Left lobe of liver (tissue), 2 donors: ENCODE results near the gene ZNF648. TPM values are rescaled to one million over a fixed set of nuclear protein-coding genes. Genes with fewer than 3 reads are reported as not detected.
"Not testable (repeated sequence)": the region's sequence is repeated elsewhere in the genome, so short reads cannot be mapped to it uniquely, and the experiment has no call there.

ENCODE experiments used
- ATAC-seq: fragments of 200-7000 bp; cut with Tn5 transposase; one replicate; pipeline ENCODE4 v1.9.1; 2020; ENCODE audit warnings: mild to moderate bottlenecking, moderate library complexity
- DNase-seq: peaks from one replicate; pipeline ENCODE4 v3.0.0-alpha.2; 2020; ENCODE audit warnings: low spot score
- total RNA-seq: library from RNA; stranded (reverse); gene quantifications from one replicate; pipeline ENCODE4 v1.2.1, GENCODE V29; 2021
- donor health status: DM: no; HTN: no; CAD: no; lungs with moderate emphysema.
- donor health status: DM: no; HTN: yes; CAD: no.

The ZNF648 gene
- total RNA-seq, 1 donor from 2014 or later = 0.81 TPM

- no peak for DNase-seq
- peak; percentile 29 for ATAC-seq
These were observed 19.6 kb upstream of the ZNF648 start for GRCh38 chr1:182080955-182081582.

DNA sequence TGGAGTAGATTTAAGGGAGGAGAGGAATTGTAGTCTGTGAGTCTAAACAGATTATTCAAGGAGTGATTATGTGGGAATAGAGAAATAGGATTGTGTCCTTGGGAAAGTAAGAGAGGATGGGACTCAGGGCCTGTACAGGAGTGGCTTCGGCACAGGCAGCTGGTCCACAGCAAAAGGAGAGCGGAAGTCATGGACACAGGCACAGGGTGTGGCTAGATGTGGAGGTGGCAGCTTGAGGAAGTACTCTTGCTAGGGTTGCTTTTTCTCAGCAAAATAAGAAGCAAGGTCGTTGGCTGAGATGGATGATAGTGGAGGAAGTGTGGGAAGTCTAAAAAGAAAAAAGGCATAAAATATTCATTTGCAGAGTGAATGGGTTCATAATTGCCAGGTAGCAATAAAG is 18.5 kb upstream of the ZNF648 start:
- no peak for ATAC-seq

GRCh38 chr1:182071924-182072323 is 10.4 kb upstream of the ZNF648 start:
- ATAC-seq (no peak), DNase-seq (no peak)

More for the DNA sequence above, 18.5 kb upstream of the ZNF648 start:
- no peak for DNase-seq

DNA sequence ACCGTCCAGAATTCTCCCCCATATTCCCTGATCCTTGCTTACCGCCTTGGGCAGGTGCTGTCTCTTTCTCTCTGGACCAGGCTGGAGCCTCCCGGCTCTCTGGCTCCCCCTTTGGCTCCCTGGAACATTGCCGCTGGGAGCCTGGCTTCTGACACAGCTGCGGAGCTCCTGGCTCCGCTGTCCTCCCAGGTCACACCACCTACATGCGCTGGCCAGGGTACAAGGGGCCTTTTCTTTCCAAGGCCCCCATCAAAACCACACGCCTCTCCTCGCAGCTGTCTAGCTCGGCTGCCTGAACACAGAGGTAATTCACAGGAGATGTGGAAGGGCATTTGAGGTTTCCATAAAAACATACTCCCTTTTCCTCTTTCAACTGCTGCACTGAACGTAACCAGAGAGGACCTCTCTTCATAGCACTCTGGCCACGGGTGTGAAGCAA is 7.5 kb upstream of the ZNF648 start:
- peak; percentile 95 for ATAC-seq
- no peak for DNase-seq

DNA sequence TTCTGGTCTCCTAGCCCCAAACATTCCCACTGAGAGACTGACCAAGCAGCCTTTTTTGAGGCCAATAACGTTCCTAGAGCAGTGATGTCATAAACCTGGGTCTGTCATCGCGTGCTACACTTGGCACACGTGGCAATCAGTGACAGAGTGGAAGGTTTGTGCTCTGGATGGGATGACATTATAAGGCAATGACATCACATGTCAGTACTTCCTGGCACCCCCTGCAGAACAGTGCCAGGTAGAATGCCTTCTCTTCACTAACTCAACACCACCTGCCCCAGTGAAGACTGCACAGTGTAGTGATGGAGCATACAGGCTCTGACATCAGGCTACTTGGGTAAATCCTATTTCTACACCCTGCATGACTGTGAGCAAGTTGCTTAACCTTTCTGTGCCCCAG is 5.4 kb upstream of the ZNF648 start:
- ATAC-seq (no peak), DNase-seq (no peak)

DNA sequence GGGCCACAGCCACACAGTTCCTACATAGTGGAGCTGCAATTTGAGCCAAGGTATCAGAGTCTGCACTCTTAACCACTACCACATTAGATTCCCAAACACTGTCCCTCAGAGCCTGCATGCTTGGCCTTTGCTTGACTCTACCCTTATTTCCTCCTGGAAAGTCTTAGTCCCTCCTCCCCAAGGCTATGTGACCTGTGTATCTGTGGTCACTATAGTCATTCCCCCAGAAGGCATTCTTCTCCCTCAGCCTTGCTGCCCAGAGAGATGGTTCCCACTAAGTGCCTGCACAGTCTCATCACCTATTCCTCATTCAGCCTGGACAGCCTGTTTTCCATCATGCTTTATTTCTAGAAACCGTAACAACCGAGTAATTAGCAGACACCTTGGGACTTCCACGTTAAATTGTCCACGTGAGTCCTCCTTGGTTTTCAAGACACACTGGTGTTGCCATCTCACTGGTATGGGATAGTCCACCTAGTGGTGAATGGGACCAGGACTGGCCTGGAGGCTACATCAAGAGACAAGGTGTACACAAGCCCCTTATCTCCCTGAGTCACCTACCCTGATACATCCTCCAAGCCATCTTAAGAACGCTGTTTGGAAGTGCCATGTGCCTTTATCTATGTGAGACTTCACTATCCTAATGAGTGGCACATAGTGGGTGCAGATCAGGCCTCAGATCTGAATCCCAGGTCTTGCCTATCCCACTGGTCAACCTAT is 3.8 kb upstream of the ZNF648 start:
- DNase-seq = no peak
- ATAC-seq = no peak

DNA sequence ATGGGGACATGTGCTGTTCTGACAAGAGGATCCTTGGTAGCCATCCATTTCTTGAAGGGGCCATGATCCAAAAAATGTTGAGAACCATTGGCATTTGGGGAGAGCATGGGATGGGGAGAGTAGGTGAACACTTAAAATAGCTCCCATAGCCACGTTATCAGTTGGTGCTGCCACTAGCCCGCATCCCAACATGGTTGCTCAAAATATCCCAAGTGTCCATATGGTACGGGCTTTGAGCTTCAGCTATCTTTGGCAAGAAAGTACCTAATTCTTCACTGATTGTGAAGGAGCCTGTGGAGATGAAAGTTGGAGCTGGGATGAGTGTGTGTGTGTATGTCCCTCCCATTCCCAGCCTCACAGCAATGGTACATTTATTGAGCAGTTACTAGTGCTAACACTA is 3.1 kb upstream of the ZNF648 start:
- no peak for DNase-seq
- no peak for ATAC-seq

- no peak for DNase-seq
- ATAC-seq = no peak
These were observed 711 bp upstream of the ZNF648 start for GRCh38 chr1:182062223-182062622.

DNA sequence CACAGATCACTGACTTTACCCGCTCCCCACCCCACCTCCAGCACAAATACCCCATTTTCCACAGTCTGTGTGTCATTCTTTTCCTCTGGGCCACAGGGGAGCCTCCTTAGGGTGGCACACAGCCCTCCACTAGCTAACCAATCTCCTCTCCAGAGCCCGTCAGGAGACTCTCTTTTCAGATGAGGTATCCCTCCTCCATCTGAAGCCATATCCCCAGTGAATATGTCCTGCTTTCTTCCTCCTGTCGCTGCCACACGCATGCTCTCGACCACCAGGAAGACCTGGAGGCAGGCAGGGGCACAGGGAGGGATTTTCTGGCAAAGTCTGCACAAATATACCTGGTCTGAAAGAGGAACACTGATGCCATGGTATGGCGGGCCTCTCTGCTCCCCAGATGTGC is 635 bp downstream of the ZNF648 start:
- no peak for DNase-seq
- no peak for ATAC-seq

DNA sequence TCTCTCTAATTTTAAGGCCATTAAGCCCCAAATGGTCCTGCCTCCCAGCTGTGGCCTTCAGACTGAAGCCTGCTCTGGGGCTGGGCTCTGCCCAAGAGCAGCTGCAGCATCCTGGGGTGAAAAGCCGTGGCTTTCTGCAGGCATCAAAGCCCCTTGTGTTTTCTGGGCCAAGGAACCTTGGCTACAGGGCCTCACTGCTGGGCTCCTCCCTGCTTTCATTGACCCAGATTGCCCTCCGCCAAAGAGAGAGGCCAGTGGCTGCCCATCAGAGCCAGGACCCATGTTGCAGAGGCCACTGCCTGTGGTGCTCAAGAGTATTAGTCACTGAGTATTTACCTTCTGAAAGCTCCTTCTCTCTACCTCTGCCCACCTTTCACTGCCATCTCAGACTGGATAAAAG is 1.6 kb downstream of the ZNF648 start:
- ATAC-seq (no peak), DNase-seq (no peak)

DNA sequence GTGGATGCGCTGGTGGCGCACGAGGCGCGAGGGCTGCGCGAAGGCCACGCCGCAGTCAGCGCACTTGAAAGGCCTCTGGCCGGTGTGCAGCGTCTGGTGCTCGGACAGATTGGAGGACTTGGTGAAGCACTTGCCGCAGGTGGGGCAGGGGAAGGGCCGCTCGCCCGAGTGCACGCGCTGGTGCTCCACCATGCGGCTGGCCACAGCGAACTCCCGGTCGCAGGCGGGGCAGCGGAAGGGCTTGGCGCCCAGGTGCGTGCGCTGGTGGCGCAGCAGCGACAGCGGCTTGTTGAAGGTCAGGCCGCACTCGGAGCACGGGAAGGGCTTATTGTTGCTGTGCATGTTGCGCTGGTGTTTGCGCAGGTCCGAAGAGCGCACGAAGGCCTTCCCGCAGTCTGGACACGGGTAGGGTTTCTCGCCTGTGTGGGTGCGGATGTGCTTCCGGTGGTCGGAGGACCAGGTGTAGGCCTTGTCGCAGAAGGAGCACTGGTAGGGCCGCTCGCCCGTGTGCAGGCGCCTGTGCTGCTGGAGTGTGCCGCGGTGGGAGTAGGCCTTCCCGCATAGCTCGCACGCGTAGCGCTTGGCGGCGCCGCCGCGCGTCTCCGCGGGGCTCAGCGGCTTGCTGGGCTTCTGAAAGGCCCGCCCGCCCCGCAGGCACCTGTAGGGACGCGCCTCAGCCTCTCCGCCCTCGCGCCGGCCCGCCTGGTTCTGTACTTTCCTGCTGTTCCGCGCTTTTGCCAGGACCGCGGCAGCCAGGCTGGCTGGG is 4.7 kb downstream of the ZNF648 start:
- ATAC-seq (no peak), DNase-seq (no peak)

- DNase-seq (no peak), ATAC-seq (peak; percentile 79)
These were observed 6.7 kb downstream of the ZNF648 start for GRCh38 chr1:182054698-182055326.

GRCh38 chr1:182052355-182052754 is 9.2 kb downstream of the ZNF648 start:
- DNase-seq = no peak
- ATAC-seq = no peak

- DNase-seq (no peak), ATAC-seq (no peak)
These were observed 9.6 kb downstream of the ZNF648 start for GRCh38 chr1:182051938-182052337.

DNA sequence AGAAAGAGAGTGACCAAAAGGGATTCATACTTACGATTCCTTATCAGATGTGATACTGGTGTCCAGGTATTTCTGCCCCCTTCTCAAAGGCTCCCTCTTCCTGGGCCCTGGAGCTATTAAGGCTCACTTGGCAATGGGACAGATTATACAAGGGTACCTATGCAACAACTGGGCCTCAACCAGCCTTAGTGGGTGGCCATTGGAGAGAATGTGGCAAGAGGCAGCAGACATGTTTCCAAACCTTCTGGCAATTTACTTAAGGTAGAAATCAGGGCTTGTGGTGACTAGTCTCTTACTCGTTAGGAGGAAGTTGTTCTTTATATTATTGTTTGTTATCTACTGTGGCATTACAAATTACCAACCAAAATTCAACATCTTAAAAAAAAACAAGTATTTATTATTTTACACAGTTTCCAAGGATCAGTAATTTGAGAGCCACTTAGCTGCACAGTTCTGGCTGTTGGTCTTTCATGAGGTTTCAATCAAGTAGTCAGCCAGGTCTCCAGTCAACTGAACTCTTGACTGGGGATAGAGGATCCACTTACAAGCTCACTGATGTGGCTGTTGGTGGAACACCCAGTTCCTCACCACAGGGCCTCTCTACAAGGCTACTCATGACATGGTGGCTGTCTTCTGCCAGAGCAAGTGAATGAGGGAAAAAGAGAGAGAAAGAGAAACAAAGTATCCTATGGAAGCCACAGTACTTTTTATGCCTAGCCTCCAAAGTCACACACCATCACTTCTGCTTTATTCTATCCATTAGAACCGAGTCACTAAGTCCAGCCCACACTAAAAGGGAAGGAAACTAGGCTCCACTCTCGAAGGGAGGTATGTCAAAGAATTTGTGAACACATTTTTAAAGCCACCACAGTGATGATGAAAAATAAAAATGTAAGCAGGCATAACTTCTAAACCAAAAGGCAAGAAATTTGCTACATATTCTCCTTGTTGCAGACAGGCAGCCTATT is 10.7 kb downstream of the ZNF648 start:
- no peak for ATAC-seq
- no peak for DNase-seq

- no peak for DNase-seq
- no peak for ATAC-seq
These were observed 12.9 kb downstream of the ZNF648 start for GRCh38 chr1:182048562-182048961.

- no peak for DNase-seq
- ATAC-seq = no peak
These were observed 14.7 kb downstream of the ZNF648 start for GRCh38 chr1:182046763-182047162.

- ATAC-seq, DNase-seq: not testable (repeated sequence)
These were observed 16.0 kb downstream of the ZNF648 start for GRCh38 chr1:182045481-182045880.

- DNase-seq (no peak), ATAC-seq (peak; percentile 37)
These were observed 19.9 kb downstream of the ZNF648 start for GRCh38 chr1:182041615-182042014.

DNA sequence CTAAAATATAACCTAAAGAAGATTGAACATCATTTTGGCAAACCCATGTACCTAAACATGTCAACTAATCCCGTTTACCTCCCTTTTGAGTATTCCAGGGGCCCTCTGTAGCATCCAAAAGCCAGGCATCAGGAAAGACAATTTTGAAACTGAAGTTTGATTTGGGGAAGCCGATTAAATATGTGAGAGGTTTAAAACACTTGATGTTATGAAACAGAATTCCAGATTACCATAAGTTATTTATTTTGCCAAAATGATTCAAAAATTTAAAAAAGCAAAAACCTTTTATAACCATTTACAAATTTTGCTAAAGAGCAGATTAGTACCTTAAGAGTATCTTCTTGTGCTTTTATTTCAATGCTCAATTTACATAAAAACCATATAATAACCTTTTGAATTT is 23.3 kb downstream of the ZNF648 start:
- DNase-seq (no peak), ATAC-seq (no peak)
